Lung (tissue), 12 donors: Measurements from ENCODE around the gene GAK. TPM values are rescaled to one million over a fixed set of nuclear protein-coding genes. Genes with fewer than 3 reads are reported as not detected.

Experiments
- ATAC-seq: fragments of 200-7000 bp; cut with Tn5 transposase; one replicate; pipeline ENCODE4 v1.9.1; 2020; ENCODE audit warnings: moderate number of reproducible peaks; ENCODE audit not compliant: insufficient read depth, low FRiP score
- DNase-seq, 3 donors: peaks; one replicate each; pipeline ENCODE4 v3.0.0-alpha.2; 2013 to 2017
- H3K27ac ChIP-seq, 2 donors: one replicate each; pipeline ENCODE4 v1.5.1; 2013; ENCODE audit warnings: mild to moderate bottlenecking in 2 of 2, moderate library complexity in 2 of 2, control low read depth in 1 of 2, inconsistent platforms in 1 of 2, low read depth in 1 of 2, low read length in 1 of 2
- H3K27me3 ChIP-seq, 3 donors: one replicate each; pipeline ENCODE4 v1.5.1; 2013; ENCODE audit warnings: low read length in 2 of 3; ENCODE audit not compliant: control insufficient read depth in 3 of 3, insufficient read depth in 3 of 3
- H3K36me3 ChIP-seq, 4 donors: one replicate each; pipeline ENCODE4 v1.5.1; 2013; ENCODE audit warnings: low read length in 4 of 4, mild to moderate bottlenecking in 1 of 4, moderate library complexity in 1 of 4; ENCODE audit not compliant: control insufficient read depth in 4 of 4, insufficient read depth in 4 of 4
- H3K4me1 ChIP-seq, 5 donors: one replicate each; pipeline ENCODE4 v1.5.1; 2013; ENCODE audit warnings: low read length in 5 of 5, mild to moderate bottlenecking in 2 of 5, moderate library complexity in 1 of 5; ENCODE audit not compliant: control insufficient read depth in 5 of 5, insufficient read depth in 5 of 5
- H3K4me3 ChIP-seq: one replicate; pipeline ENCODE4 v1.5.1; 2013; ENCODE audit warnings: mild to moderate bottlenecking, control low read depth, moderate library complexity
- H3K9ac ChIP-seq, 2 donors: one replicate each; pipeline ENCODE4 v1.5.1; 2013; ENCODE audit warnings: low read length in 2 of 2, control low read depth in 1 of 2; ENCODE audit not compliant: insufficient read depth in 1 of 2
- H3K9me3 ChIP-seq, 4 donors: one replicate each; pipeline ENCODE4 v1.5.1; 2013; ENCODE audit warnings: low read length in 3 of 4, mild to moderate bottlenecking in 1 of 4, moderate library complexity in 1 of 4; ENCODE audit not compliant: control insufficient read depth in 4 of 4, insufficient read depth in 3 of 4
- WGBS, 2 donors: extraction: QIAGEN DNeasy Blood & Tissue Kit; methylation state at CpG; one replicate each; pipeline ENCODE4 v1.1.7; 2013; 5-methylcytosine and 5-hydroxymethylcytosine counted together
- polyA plus RNA-seq, 2 donors: library from polyadenylated mRNA; stranded (reverse); fragments of 200-250 nt; gene quantifications; one replicate each; pipeline ENCODE4 v1.2.1, GENCODE V29; 2013
- total RNA-seq, 2 donors: library from RNA; depleted of rRNA in 1 of 2; stranded (reverse); fragments of >200 nt in 1 of 2; gene quantifications; one replicate each; pipeline ENCODE4 v1.2.1, GENCODE V29; 2014 to 2021
- TF ChIP-seq, protein P1 (sequence below): IDR thresholded peaks from 2 replicates; pipeline ENCODE4 v1.5.1; 2012; ENCODE audit warnings: mild to moderate bottlenecking; ENCODE audit errors: control extremely low read depth, extremely low read depth
- donor health status: control.
- donor health status: control.
- donor health status: Bipolar disorder and iron deficiency.
- donor health status: healthy.
- donor health status: DM: yes; HTN: yes; CAD: no.

Gene GAK
- total and polyA plus RNA-seq, 4 donors, result 101 to 178 (median 137) TPM

DNA sequence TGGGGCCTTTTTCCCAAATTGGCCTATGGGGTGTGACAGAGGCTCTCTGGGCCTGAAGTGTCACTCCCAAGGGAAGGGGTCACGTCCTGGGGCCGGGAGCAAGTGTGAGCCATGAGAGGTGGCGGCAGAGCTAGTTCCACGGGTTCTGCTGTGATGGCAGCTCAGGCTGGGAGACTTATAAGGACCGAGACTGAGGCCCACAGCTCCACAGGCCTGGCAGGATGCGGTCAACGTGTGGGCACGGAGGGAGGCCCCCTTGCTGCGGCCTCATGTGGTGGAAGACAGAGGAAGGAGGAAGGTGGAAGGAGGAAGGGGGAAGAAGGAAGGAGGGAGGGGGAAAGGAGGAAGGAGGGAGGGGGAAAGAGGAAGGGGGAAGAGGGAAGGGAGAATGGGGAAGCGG is 99.0 kb downstream of the GAK start:
- Histone ChIP-seq H3K4me1 (no peaks in the 10 kb centered on the region), H3K36me3 (no peaks in the 10 kb centered on the region), H3K27me3 (peaks cover 0 to 15% (median under 1%) of the 10 kb centered on the region in 3 donors), H3K9ac (no peak overlapping the region), H3K27ac (no peak overlapping the region), H3K4me3 (no peak overlapping the region), H3K9me3 (peaks cover 0 to 38% (median 0%) of the 10 kb centered on the region in 4 donors)
- 37 to 38% methylated on average over 10 of the region's 10 CpGs for WGBS, 2 donors
- no peak for DNase-seq
- ATAC-seq, result no peak
- TF ChIP-seq, protein P1, sequence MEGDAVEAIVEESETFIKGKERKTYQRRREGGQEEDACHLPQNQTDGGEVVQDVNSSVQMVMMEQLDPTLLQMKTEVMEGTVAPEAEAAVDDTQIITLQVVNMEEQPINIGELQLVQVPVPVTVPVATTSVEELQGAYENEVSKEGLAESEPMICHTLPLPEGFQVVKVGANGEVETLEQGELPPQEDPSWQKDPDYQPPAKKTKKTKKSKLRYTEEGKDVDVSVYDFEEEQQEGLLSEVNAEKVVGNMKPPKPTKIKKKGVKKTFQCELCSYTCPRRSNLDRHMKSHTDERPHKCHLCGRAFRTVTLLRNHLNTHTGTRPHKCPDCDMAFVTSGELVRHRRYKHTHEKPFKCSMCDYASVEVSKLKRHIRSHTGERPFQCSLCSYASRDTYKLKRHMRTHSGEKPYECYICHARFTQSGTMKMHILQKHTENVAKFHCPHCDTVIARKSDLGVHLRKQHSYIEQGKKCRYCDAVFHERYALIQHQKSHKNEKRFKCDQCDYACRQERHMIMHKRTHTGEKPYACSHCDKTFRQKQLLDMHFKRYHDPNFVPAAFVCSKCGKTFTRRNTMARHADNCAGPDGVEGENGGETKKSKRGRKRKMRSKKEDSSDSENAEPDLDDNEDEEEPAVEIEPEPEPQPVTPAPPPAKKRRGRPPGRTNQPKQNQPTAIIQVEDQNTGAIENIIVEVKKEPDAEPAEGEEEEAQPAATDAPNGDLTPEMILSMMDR, result no peak

- H3K36me3 ChIP-seq, result no peaks in the 10 kb centered on the region
- ATAC-seq (no peak), DNase-seq (no peak)
- TF ChIP-seq, protein P1, result no peak
- WGBS, 2 donors, result 89 to 97% methylated on average over 9 of the region's 9 CpGs
- H3K9me3 ChIP-seq, result peaks cover 0 to 37% (median 0%) of the 10 kb centered on the region in 4 donors
- no peak overlapping the region for H3K27ac ChIP-seq
- H3K9ac ChIP-seq, result no peak overlapping the region
- no peaks in the 10 kb centered on the region for H3K4me1 ChIP-seq
- peaks cover 0 to 21% (median 6%) of the 10 kb centered on the region in 3 donors for H3K27me3 ChIP-seq
- H3K4me3 ChIP-seq, result no peak overlapping the region
Observed at GRCh38 chr4:832536-832935, 99.6 kb downstream of the GAK start.

DNA sequence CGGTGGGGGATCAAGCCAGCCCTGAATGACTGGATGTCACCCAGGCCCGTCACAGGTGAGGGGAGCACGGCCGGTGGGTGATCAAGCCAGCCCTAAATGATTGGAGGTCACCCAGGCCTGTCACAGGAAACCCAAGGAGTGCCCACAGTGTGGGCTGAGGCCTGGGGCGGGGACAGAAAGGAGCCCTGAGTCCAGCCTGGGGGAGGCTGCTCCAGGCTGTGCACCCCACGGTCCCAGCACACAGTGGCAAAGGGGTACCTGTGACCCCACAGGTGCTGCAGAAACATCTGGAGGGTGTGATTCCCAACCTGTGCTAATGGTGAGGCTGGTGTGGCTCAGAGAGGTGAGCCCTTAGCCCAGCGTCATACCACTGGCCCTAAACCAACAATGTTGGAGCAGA is 100.0 kb downstream of the GAK start:
- Histone ChIP-seq H3K4me3 (no peak overlapping the region), H3K27me3 (peaks cover 0 to 25% (median 6%) of the 10 kb centered on the region in 3 donors), H3K27ac (no peak overlapping the region), H3K36me3 (no peaks in the 10 kb centered on the region), H3K9me3 (peaks cover 0 to 33% (median 0%) of the 10 kb centered on the region in 4 donors), H3K9ac (no peak overlapping the region), H3K4me1 (no peaks in the 10 kb centered on the region)
- no peak for DNase-seq
- WGBS, 2 donors, result 91 to 92% methylated on average over 7 of the region's 7 CpGs
- ATAC-seq, result no peak
- TF ChIP-seq, protein P1, result no peak

DNA sequence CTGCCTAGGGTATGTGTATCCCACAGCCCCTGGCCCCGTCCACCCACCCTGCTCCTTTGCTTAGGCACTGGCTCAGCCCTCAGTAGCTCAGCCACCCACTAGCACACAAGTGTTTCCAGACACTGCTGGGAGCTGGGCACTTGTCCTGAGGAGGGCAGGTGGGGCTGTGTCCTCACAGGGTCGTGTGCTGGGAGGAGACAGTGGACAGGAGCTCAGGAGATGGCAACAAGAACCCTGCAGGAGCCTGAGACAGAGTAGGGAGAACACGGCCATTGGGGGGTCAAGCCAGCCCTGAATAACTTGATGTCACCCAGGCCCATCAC is 100.7 kb downstream of the GAK start:
- H3K9ac ChIP-seq, result no peak overlapping the region
- H3K9me3 ChIP-seq, result peaks cover 0 to 27% (median 0%) of the 10 kb centered on the region in 4 donors
- H3K27ac ChIP-seq, result no peak overlapping the region
- no peak overlapping the region for H3K4me3 ChIP-seq
- H3K4me1 ChIP-seq, result peaks cover 0 to 4% (median 0%) of the 10 kb centered on the region in 5 donors
- ATAC-seq, result no peak
- H3K36me3 ChIP-seq, result no peaks in the 10 kb centered on the region
- peaks cover 0 to 25% (median 6%) of the 10 kb centered on the region in 3 donors for H3K27me3 ChIP-seq
- no peak for DNase-seq
- 64 to 77% methylated on average over 3 of the region's 3 CpGs for WGBS, 2 donors
- TF ChIP-seq, protein P1, result no peak
